Endothelial cell of umbilical vein (primary cell): ENCODE measurements around the gene GAD2.

Experiments
- CTCF ChIP-seq, 2 donors: IDR thresholded peaks; 1 replicate in 1 of 2; 2 replicates in 1 of 2; pipeline ENCODE4 v1.5.1; 2011; ENCODE audit warnings: low read length in 2 of 2, mild to moderate bottlenecking in 2 of 2, moderate library complexity in 2 of 2, control low read depth in 1 of 2, inconsistent platforms in 1 of 2, low read depth in 1 of 2; ENCODE audit not compliant: insufficient read depth in 1 of 2; ENCODE audit errors: extremely low read depth in 1 of 2
- POLR2AphosphoS5 ChIP-seq: IDR thresholded peaks from 2 replicates; pipeline ENCODE4 v1.6.1; 2012; ENCODE audit warnings: low read depth, mild to moderate bottlenecking, control low read depth, low read length, moderate library complexity; ENCODE audit not compliant: insufficient read depth

GRCh38 chr10:26177341-26177740 is 39.2 kb upstream of the GAD2 start:
- TF ChIP-seq POLR2AphosphoS5, result no peak
- no peak for TF ChIP-seq CTCF (IDR thresholded peaks at IDR 0.05; ENCODE audit: extremely low read depth in 1 of 2, insufficient read depth in 1 of 2, low read depth in 1 of 2, low read length in 2 of 2)
